CD4-positive, alpha-beta T cell treated with Interferon gamma for 1 hour (primary cell): ENCODE data around the gene DDX17.
"Not testable (repeated sequence)": the region's sequence is repeated elsewhere in the genome, so short reads cannot be mapped to it uniquely, and the experiment has no call there.

Source experiments
- DNase-seq: peaks from one replicate; pipeline ENCODE4 v3.0.0-alpha.2; 2020

DDX17 gene

DNA sequence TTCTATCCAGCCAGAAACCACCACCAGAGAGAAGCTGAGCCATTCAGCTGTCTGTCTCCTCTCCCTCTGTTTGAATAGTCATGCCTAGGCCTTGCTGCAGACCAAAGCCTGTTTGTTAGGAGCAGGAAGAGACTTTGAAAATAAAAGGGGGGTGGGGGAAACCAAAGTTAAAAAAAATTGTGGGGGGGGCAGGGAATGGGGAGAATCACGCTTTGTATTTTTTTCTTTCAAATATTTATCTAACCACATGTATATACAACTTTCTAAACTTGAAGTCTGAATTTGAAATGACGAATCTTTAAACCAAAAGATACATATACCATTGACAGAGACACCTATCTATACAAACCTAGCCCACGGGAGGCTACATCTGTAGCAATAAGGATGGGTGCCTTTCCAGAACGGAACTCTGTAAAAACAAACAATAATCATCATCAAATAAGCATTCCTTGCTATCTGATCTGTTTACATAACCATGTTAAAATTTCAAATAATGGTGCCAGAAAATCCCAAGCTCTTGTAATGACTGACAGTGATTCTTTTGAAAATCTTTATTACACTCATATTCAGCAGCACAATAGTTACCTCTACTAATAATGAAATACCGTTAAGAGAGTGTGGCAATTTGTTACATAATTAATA is 14.3 kb downstream of the DDX17 start:
- DNase-seq: no peak

DNA sequence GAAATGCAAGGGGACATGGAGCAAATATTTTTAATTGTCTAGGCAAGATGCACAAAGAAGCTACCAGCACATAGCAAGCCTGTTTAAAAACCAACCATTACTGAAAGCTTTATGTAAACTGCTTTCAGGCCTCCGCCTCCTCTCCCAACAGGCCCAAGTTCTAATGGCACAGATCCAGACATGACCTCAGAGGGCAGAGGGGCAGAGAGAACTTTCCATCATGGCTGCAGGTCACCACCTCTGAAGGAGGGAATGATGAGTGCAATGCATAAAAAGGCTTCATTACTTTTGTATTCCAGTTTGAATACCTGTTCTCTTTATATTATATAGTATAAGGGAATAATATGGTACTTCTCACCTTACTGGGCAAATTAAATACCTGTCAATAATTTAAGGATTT is 15.2 kb downstream of the DDX17 start:
- DNase-seq: no peak

DNA sequence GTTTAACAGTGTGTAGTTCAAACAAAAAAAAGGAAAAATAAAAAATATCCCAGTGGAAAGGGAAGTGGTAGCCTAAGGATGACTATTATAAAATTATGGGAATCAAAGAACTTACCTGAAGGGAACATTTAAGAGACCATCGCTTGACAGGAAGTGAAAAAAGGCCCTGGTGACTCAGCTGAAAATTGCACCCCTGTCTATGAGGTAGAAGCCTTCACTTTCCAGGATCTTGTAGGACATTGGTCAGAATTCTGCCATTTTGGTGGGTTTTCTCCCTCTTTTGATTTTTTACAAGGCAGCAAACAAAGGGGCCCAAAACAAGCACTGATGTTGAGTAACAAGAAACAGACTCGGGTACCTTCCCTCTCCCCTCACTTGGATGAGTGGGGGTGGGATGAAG is 15.6 kb downstream of the DDX17 start:
- no peak for DNase-seq

DNA sequence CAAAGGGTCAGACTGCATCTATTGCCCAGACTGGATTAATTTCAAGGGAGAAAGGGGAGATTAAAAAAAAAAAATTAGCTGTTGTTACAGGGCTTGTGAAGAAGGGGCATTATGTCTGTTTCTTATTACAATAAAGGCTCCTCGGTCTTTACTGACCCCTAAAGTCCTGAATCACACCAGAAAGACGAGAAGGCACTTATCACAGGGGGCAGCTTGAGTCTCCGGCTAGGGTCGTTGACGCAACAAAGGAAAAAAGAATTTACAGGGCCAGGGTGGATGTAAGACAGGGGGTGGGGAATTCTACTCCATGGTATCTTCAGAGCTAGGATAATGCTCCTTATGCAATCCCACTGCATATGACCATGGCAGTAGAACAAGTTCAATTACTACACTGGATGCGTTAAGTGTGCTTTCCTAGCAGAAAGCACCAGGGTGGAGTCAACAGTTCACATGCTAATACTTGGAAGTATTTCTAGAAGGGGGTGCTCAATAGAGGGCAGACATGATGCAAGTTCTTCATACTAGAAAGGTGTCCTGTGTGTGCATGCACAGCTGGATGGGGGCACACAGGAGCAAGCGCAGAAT is 16.5 kb downstream of the DDX17 start:
- no peak for DNase-seq

DNA sequence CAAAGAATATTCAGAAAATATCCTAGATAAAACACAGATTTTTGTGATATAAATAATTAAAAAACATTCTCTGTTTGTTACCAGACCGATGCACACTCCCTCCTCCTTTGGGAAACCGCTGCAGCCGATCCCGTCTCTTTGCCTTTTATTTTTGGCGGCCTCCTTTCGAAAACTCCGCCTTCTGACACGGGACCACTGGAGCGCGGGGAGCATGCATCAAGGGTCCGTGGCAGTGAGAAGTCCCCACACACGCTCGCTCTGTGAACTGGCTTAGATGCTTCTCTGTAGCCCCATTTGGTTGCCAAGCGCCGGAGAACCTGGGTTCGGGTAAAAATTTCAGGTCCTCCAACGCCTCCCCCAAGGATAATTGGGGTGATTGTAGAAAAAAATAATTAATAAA is 17.0 kb downstream of the DDX17 start:
- no peak for DNase-seq

DNA sequence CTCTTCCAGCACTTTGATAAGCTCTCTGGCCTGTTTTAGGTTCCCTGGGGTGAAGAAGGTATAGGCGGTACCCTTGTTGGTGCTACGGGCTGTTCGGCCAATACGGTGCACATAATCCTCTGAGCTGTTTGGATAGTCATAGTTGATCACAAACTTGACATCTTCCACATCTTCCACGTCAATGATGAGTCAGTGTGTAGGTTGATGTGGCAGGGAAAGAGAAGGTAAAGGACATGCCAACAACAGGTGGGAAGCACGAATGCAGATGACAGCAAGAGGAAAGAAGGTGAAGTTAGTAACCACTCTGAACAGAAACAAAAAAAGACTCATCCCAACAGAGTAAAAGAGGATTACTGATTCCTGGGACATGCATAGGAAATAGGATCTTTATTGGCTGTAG is 18.2 kb downstream of the DDX17 start:
- no peak for DNase-seq

DNA sequence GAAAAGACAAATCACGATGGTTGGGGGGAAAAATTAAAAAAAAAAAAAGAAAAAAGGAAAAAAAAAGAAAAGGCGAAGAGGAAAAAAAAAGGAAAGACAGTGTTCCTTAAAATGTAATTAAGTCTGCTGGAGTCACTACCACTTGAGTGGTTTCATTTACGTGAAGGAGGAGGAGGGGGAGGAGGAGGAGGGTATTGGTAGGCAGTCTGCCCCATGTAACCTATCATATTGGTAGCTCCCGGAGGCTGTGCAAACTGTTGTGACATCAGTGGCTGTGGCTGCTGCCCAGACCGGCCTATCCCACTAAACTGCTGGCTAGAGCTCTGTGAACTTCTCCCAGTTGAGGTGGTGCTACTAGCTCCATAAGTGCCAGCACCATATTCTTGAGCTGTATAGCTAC is 20.3 kb downstream of the DDX17 start:
- no peak for DNase-seq

DNA sequence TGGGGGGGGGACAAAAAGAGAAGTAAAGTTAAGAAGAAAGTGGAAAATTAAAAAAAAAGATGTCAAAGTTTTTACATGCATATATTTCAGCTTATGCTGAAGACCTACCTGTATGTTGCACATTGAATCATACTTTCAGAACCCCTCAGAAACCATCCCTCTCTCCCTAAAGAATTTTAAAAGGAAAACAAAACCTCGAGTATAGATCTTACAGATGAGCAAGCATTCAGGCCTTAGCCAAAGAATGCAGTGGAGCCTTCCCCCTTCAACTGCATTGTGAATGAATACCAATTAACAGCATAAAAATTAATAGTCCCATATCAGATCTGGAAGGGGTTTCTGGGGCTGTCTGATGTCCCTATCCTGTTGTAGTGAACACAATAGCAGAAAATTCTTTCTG is 21.9 kb downstream of the DDX17 start:
- no peak for DNase-seq

DNA sequence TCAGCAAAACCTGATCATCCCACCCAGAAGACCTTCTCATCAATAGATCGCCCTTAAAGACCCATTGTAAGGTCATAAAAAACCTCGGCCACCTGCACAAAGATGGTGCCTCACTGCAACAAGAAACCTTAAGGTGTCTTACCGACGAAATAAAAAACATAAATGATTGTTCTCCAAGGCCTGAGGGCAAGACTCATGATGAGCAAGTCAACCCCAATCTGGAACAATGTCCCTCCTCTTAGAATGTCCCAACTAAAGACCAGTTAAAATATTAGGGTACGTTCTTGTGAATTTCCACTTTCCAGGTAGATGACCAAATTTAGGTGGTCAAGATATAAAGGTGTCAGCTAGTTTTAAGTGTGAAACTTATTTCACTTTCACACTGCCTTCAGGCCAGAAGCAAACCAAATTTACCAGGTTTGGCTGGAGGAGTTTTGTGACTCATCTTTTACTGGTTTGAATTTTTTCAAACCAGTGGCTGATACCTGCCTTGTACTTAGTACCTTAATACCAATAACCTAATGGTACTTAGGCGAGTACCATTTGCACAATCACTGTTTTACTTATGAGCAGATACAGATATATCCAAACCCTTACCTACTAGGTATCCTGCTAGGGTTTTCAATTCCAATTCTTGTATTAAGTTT is 23.3 kb downstream of the DDX17 start:
- DNase-seq: no peak

DNA sequence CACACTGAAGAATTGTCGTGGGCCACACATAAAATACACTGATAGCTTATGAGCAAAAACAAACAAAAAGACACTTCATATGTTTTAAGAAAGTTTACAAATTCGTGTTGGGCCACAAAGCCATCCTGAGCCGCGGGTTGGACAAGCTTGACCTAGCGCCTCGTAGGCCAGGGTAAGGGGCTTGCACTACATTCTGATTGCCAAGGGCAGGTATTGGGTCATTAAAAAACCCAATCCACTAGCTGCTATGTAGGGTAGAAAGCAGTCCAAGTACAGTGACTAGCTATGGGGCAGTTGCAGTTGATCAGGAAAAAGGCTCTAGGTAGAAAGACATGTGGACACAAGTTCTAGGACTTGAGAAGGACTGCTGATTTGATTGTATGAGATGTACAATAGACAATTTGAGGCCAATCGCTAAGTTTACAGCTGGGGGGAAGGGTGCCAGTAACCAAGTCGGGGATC is 24.2 kb downstream of the DDX17 start:
- no peak for DNase-seq

DNA sequence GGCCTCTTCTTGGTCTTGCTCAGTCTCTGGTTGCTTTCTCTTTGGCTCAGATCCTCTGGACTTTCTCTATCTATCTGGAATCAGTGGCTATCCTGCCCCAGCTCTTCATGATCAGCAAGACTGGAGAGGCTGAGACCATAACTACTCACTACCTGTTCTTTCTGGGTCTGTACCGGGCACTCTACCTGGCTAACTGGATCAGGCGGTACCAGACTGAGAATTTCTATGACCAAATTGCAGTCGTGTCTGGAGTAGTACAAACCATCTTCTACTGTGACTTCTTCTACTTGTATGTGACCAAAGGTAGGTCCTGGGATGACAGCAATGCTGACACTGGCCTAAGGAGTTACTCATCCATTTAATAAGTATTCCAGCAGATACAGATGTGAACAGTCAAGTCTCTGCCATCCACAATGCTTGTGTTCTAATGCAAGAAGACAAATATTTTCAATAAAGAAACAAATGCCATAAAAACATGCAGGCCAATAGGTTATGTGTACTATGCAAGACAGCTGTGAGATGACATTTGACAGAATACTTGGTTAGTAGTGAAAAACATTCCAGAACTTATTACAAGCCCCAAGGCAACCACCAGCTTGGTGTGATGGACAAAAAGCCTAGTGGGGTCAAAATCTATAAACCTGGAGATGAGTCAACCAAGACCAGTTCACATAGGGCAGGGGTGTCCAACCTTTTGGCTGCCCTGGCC is 24.8 kb downstream of the DDX17 start:
- DNase-seq: no peak

DNA sequence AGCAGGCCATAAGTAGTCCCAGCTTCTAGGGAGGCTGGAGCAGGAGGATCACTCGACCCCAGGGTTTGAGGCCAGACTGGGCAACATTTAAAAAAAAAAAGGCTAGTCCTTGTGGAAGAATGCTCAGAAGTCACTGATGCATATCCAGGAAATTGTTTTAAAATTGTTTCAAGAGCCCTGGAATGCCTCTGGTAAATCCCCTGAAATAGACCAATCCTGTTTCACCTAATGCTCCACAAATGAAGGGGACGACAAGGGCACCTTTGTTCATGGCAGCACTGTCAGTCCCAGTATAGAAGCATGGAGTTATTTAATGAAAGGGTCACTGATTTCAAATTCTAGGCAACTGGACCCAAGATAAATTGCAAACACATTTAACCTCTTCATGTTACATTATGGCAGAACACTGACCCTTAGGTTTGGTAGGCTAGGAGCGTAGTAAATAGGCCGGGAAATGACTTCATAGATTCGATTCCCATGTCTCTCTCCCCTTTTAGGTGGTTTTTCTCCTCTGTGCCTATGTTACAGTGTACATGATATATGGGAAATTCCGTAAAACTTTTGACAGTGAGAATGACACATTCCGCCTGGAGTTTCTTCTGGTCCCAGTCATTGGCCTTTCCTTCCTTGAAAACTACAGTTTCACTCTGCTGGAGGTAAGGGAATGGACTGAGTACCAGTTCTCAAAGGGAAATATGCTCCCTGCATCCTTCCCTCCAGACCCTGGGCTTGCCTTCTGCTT is 26.8 kb downstream of the DDX17 start:
- no peak for DNase-seq

DNA sequence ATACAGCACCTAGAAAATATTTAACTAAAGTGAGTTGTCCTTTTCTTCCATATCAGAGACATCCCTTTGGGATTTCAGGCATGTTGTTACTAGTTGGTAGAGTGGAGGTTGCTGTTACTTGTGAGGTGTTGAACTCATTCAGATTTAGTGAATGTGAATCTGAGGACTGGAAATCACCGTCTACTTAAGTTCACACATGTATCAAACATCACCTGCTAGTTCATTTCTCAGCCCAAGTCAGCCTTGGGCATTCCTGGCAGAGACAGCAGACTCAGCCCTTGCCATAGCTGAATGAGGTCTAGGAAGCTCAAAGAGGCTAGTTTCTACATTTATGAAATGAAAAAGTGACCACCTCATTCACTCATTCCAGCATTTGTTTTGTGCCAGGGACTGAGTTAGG is 28.5 kb downstream of the DDX17 start:
- DNase-seq: no peak

DNA sequence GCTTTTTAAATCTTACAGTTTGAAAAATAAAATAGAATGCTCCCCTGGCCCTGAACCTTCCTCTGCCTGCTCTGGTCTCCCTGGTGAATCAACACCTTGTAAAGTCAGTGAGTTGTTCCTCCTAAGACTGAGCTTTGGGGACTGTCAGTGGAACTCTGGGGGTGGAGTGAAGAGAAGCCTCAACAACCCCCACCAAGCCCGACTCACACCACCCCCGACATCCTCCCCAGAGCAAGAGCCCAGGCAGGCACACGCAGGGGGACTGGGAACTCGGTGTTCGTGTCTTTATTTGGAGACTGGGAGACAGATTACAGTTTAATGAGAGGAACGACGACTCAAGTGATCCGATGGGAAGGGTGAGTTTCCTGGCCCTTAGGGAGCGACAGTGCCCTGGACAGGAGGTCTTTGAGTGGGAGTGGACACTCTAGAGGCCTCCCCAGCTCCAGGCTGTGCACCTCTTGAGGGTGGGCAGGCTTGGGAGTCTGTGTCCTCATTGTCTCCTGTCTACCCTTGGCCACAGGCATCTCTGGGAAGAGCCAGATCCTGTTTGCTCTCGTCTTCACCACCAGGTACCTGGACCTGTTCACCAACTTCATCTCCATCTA is 32.0 kb downstream of the DDX17 start:
- DNase-seq: no peak

DNA sequence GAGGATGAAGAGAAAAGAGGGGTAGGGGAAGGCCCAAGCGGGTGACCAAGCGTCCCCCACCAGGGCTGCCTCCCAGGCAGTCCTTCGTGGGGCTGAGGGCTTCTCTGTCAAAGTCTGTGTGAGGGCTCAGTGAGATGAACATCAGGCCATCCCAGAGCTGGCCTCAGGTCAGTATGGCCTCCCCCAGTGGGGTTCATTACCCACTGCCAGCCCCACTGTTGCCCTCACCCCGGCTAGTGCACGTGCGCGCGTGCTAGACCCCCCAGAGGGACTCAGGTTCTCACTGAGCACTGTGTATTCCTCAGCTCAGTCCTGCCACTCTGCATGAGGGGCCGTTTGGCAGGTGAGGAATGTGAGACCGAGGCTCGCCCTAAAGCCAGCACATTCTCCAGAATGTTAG is 34.9 kb downstream of the DDX17 start:
- DNase-seq: no peak

DNA sequence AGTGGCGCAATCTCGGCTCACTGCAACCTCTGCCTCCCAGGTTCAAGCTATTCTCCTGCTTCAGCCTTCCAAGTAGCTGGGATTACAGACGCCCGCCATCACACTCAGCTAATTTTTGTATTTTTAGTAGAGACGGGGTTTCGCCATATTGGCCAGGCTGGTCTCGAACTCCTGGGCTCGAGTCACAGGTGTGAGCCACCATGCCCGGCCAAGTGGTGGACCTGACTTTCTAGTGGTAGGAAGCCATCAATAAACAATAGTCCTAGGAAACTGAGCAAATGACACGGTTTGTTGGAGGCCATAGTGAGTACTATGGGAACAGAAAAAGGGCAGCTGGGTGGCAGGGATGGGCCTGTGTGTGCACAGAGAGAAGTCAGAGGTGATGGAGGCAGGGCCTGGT is 35.9 kb downstream of the DDX17 start:
- not testable (repeated sequence) for DNase-seq

DNA sequence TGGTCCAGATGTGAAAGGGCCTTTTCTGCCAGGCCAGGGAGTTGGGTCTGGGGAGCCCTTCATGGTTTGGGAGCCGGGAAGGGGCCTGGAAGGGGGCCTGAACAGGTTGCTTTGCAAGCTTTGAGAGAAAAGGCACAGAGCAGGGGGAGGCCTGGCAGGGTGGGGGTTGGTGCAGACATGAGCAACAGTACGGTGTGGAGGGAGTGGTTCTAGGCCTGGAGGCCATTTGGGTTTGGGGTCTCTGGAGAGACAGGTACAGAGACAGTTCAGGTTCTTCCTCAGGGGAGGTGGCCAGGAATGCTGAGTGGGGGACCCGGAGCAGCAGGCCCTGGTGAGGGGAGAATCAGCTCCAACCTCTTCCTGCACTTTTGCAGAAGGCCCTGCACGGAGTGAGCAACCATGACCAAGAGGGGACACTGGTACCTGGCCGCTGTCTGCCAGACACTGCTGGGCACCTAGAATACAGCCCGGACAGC is 36.8 kb downstream of the DDX17 start:
- no peak for DNase-seq

DNA sequence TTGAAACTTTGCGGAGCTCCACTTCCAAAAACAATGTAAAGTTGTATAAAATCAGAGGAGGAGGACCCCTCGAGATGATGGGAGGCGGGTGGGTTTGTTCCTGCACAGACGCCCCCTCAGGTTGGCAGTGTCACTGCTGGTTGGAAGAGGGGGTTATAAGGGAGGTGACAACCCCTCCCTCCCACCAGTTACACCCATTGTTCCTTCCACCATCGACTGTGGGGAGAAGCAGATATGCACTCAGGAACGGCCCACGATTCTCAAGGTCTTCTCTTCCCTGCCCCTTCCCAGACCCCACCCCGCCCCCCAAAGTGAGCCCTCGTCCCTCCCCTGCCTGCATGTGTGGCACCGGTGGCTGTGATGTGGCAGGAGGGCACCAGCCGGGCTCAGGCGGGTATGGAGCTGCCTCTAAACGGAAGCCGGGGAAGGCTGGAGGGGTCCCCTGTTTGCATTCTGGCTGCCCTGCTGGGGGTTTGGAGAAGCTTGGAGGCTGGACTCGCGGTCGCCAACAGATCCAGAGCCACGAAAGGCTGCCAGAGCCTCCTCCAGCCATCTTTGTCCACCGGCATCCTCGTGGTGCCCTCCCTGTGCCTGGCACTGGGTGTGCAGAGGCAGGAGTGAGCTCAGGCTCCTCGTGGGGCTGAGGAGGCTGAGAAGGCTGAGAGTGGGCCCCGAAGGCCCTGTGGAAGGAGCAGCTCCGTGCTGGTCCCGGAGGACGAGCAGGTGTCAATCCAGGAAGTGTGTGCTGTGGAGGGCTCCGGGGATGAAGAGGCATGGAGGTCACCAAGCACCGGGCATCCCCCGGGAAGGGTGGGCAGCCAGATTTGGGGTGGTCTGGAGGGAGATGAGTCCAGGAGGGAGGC is 37.4 kb downstream of the DDX17 start:
- no peak for DNase-seq

DNA sequence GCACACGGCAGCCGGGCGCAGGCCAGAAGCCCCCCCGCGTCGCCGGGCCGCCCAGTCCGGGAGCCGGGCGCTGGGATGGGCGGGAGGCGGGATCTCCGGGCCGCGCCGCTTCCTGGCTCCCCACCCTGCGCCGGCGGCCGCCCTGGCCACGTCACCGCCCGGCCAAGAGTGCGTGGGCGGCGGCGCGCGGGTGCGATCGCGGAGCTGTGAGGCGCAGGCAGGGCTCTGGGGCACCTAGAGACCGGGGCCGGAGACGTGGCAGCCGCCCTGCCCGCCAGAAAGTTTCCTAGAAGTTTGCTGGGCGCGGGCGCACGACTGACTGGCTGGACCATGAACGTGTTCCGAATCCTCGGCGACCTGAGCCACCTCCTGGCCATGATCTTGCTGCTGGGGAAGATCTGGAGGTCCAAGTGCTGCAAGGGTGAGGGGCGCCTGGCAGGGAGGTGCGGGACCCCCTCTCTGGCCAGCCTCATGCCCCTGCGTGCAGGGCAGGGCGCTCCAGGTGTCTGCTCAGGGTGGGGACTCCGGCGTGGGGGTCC is 38.1 kb downstream of the DDX17 start, which contains the start of gene KDELR3:
KDELR3 (plus strand) TSS at position 193 of the 539 bp plus-strand sequence; CDS start at position 331, 138 bp downstream.
- DNase-seq: peak; percentile 28

DNA sequence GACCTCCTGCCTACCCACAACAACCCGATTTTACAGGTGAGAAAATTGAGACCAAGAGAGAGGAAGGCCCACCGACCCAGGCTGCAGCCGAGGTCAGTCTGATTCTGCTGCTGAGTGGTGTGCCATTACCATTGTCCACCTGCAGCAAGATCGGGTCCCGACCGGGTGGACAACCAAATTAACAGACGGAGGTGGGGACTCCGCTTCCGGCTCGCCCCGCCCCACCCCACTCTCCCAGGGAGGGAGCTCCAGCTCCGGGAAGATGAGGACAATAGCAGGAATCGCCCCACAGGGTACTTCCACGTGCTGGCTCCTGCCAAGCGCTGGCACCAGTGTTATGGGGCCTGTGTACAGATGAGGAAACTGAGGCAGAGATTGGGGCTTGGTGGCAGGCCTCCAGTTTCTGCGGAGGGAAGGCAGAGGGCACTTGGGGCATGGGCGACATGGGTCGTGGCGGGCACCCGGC is 38.6 kb downstream of the DDX17 start:
- DNase-seq: no peak
